ENCODE results near the gene STAC3. TPM values are rescaled to one million over a fixed set of nuclear protein-coding genes. Genes with fewer than 3 reads are reported as not detected.

Gene STAC3
- total and polyA plus RNA-seq, 2 of the 13 experiments (the other 11 are each of a cell fraction or from before 2014, with no cell fraction given) = 0.18 to 0.22 TPM

DNA sequence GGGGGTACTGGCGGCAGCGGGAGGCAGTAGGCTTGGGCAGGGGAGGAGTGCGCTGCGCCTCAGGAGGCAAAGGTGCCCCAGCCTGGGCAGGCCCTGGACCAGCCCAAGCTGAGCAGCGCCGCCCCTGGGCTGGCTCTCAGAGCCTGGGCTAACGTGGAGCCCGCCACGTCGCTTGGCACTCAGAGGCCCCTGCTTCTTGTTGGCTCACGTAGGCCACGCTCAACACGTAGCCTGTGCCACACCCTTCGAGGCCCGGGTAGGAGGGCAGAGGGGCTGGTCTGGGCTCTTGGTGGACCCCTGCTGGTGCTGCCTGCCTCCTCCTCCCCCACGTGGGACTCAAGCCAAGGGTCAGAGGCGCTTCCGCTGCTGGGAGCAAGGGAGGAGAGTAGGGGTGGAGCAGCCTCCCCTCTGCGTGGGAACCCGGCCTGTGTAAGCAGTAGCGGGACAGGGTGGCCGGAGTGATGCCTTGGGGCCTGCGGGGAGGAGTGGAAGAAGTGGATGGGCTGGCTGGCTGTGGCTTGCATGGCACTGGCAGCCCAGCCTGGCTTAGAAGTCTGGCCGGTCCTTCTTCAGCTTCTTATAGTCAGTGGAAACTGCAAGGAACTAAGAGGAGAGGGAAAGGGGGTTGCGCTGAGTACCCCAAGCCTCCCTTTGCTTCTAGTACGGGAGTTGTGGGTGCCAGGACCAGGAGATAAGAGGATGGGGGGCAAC, 15.8 kb downstream of the STAC3 start (continued):
- TF ChIP-seq, protein P1, sequence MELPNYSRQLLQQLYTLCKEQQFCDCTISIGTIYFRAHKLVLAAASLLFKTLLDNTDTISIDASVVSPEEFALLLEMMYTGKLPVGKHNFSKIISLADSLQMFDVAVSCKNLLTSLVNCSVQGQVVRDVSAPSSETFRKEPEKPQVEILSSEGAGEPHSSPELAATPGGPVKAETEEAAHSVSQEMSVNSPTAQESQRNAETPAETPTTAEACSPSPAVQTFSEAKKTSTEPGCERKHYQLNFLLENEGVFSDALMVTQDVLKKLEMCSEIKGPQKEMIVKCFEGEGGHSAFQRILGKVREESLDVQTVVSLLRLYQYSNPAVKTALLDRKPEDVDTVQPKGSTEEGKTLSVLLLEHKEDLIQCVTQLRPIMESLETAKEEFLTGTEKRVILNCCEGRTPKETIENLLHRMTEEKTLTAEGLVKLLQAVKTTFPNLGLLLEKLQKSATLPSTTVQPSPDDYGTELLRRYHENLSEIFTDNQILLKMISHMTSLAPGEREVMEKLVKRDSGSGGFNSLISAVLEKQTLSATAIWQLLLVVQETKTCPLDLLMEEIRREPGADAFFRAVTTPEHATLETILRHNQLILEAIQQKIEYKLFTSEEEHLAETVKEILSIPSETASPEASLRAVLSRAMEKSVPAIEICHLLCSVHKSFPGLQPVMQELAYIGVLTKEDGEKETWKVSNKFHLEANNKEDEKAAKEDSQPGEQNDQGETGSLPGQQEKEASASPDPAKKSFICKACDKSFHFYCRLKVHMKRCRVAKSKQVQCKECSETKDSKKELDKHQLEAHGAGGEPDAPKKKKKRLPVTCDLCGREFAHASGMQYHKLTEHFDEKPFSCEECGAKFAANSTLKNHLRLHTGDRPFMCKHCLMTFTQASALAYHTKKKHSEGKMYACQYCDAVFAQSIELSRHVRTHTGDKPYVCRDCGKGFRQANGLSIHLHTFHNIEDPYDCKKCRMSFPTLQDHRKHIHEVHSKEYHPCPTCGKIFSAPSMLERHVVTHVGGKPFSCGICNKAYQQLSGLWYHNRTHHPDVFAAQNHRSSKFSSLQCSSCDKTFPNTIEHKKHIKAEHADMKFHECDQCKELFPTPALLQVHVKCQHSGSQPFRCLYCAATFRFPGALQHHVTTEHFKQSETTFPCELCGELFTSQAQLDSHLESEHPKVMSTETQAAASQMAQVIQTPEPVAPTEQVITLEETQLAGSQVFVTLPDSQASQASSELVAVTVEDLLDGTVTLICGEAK (IDR thresholded peaks at IDR 0.05) = no peak
- TF ChIP-seq, protein P1 (CRISPR knock-in tag; IDR thresholded peaks at IDR 0.05) = no peak
- TF ChIP-seq, protein P2, sequence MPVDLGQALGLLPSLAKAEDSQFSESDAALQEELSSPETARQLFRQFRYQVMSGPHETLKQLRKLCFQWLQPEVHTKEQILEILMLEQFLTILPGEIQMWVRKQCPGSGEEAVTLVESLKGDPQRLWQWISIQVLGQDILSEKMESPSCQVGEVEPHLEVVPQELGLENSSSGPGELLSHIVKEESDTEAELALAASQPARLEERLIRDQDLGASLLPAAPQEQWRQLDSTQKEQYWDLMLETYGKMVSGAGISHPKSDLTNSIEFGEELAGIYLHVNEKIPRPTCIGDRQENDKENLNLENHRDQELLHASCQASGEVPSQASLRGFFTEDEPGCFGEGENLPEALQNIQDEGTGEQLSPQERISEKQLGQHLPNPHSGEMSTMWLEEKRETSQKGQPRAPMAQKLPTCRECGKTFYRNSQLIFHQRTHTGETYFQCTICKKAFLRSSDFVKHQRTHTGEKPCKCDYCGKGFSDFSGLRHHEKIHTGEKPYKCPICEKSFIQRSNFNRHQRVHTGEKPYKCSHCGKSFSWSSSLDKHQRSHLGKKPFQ (CRISPR knock-in tag; IDR thresholded peaks at IDR 0.05; ENCODE audit: insufficient replicate concordance) = no peak
- no peak for TF ChIP-seq XBP1 (CRISPR knock-in tag; IDR thresholded peaks at IDR 0.05)
- no peak for TF ChIP-seq ARNT2 (CRISPR knock-in tag; IDR thresholded peaks at IDR 0.05; ENCODE audit: low read depth)
- TF ChIP-seq AGO1 (IDR thresholded peaks at IDR 0.05; ENCODE audit: low read depth, low read length, poor library complexity, severe bottlenecking) = peak; percentile 99
- TF ChIP-seq HNRNPLL (IDR thresholded peaks at IDR 0.05; ENCODE audit: low read depth, low read length, poor library complexity, severe bottlenecking) = peak; percentile 85
- 0 out of 2 replicates have a peak, but pooled peaks have one; percentile 19 for TF ChIP-seq SALL1 (CRISPR knock-in tag; IDR thresholded peaks at IDR 0.05)
- TF ChIP-seq XRCC5 (optimal IDR thresholded peaks at IDR 0.05; ENCODE audit: low read length) = peak; percentile 44
- TF ChIP-seq ZNF333 (CRISPR knock-in tag; IDR thresholded peaks at IDR 0.05; ENCODE audit: borderline replicate concordance) = no peak
- TF ChIP-seq POLR2A (IDR thresholded peaks at IDR 0.05; ENCODE audit: insufficient read depth in 1 of 2, low read depth in 2 of 2, low read length in 2 of 2) = no peak
- TF ChIP-seq, protein P3, sequence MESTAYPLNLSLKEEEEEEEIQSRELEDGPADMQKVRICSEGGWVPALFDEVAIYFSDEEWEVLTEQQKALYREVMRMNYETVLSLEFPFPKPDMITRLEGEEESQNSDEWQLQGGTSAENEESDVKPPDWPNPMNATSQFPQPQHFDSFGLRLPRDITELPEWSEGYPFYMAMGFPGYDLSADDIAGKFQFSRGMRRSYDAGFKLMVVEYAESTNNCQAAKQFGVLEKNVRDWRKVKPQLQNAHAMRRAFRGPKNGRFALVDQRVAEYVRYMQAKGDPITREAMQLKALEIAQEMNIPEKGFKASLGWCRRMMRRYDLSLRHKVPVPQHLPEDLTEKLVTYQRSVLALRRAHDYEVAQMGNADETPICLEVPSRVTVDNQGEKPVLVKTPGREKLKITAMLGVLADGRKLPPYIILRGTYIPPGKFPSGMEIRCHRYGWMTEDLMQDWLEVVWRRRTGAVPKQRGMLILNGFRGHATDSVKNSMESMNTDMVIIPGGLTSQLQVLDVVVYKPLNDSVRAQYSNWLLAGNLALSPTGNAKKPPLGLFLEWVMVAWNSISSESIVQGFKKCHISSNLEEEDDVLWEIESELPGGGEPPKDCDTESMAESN (CRISPR knock-in tag; conservative IDR thresholded peaks at IDR 0.05) = no peak
